ENCODE measurements around the gene MATR3.
A peak's percentile ranks its signal among the peaks of the same experiment; 100 is the strongest.
"Not testable (repeated sequence)": the region's sequence is repeated elsewhere in the genome, so short reads cannot be mapped to it uniquely, and the experiment has no call there.

MATR3 gene

DNA sequence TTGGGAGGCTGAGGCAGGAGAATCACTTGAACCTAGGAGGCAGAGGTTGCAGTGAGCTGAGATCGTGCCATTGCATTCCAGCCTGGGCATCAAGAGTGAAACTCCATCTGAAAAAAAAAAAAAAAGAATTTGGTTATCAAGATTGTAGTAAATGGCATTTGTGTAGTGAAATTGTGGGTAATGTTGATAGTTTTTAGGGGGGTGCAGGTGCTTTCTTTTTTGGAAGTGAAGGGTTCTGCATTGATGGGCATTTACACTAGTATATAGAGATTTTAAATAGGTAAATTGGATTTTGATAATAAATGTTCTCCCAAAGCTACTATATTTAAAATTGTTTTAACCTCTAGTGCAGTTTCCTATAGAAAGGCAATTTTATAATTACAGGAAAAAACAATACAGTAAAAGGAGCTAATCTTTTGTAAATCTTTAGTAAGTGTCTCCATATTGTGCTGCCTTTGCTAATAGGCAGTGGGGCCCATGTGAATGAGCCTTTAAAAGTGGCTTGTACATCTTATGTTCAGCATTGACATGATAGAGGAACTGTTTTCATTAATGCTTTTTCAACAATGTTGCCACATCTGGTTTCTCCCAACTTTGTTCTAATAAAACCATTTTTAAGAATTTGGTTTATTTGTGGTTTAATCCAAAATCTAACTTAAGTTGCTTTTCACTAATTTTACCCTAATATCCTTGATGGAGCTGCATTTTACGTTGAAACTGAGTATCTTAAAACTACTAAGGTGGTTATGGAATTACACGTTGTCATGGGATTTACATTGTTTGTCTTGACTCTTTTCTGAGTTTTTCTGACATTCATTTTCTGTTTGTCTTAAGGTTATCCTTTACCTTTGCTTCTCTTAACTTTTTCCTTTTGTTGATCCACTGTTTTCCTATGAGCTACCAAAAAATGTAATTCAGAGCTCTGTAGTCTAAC, 11.1 kb downstream of the MATR3 start:
- no peak for TF ChIP-seq POLR2A (IDR thresholded peaks at IDR 0.05; ENCODE audit: low read depth, low read length)
- no peak for TF ChIP-seq POLR2AphosphoS5 (IDR thresholded peaks at IDR 0.05; ENCODE audit: low read depth, low read length)
- TF ChIP-seq TAF1 (IDR thresholded peaks at IDR 0.05; ENCODE audit: borderline replicate concordance, low read depth, low read length), result no peak
- FAIRE-seq (no peak), DNase-seq (ENCODE audit: insufficient read length) (no peak)

DNA sequence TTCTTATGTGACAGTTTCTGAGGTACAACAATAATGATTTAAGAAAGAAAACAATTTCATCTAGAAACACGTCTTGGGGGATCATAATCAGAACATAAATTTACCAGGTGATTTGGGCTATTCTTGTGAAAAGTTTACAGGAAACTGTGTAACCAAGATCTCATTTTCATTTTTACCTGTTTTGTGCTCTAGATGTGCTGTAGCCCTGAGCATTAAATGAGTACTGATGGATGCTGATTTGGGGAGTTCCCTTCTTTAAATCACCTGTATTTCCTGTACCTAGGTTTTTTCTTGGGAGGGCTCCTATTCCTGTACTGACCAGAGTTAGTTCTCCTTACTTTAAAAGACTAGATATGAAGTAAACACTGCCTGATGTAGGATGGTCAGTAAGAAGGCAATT, 12.7 kb downstream of the MATR3 start:
- FAIRE-seq (no peak), DNase-seq (ENCODE audit: insufficient read length) (no peak)
- TF ChIP-seq POLR2A (IDR thresholded peaks at IDR 0.05; ENCODE audit: low read depth, low read length) (no peak), TAF1 (IDR thresholded peaks at IDR 0.05; ENCODE audit: borderline replicate concordance, low read depth, low read length) (no peak), POLR2AphosphoS5 (IDR thresholded peaks at IDR 0.05; ENCODE audit: low read depth, low read length) (no peak)

DNA sequence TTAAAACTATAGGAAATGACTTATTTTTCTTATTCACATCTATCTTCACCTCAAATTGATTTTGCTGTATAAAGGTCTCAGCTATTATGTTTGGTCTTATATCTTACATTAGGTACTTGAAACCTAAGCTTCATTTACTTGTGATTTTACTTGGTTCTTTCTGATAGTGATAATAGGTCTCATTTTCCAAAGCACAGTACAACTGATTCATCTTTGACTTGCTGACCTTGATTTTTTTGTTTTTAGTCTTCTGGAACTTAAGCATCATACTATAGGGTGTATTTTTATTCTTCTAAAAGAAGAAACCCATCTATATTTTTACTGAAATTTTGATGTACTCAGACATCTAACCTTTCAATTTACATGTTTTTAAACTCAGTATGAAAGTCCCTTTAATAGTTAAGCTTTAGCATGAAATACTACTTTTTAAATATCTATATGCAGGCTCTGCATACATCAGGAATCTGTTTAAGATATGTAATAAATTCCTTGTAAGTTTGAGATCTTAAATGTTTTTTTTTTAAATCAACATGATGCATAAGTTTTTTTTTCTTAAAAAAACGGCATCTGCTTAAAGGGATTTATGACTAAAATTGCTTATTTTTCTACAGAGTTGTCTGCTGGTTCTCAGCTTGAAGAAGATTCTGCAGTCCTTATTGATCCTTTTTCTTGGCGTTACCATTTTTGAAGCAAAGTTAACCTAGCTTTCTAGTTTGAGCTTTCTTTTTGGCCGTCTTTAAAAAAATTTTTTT, 13.3 kb downstream of the MATR3 start:
- FAIRE-seq, result peak; percentile 73
- TF ChIP-seq POLR2A (IDR thresholded peaks at IDR 0.05; ENCODE audit: low read depth, low read length) (no peak), TAF1 (IDR thresholded peaks at IDR 0.05; ENCODE audit: borderline replicate concordance, low read depth, low read length) (no peak), POLR2AphosphoS5 (IDR thresholded peaks at IDR 0.05; ENCODE audit: low read depth, low read length) (no peak)
- no peak for DNase-seq (ENCODE audit: insufficient read length)

DNA sequence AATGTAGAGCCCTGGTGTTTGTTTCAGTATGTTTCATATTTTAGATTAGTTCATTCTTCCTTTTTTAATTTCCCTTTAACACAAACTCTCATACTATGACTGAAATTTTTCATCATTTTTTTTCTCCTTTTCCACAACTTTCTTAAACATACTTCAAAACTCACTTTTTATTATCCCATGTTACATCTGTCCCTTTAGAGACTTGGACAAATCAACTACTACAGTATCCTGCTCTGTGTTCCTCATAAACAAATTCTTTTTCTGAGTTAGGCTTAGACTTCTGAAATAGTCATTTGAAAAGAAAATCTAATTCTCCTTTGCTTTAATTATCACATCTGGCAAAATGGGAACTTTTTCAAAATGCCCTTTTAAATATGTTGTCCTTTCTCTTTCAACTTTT, 15.3 kb downstream of the MATR3 start:
- DNase-seq (ENCODE audit: insufficient read length) (no peak), FAIRE-seq (no peak)
- TF ChIP-seq TAF1 (IDR thresholded peaks at IDR 0.05; ENCODE audit: borderline replicate concordance, low read depth, low read length) (no peak), POLR2AphosphoS5 (IDR thresholded peaks at IDR 0.05; ENCODE audit: low read depth, low read length) (no peak), POLR2A (IDR thresholded peaks at IDR 0.05; ENCODE audit: low read depth, low read length) (no peak)

DNA sequence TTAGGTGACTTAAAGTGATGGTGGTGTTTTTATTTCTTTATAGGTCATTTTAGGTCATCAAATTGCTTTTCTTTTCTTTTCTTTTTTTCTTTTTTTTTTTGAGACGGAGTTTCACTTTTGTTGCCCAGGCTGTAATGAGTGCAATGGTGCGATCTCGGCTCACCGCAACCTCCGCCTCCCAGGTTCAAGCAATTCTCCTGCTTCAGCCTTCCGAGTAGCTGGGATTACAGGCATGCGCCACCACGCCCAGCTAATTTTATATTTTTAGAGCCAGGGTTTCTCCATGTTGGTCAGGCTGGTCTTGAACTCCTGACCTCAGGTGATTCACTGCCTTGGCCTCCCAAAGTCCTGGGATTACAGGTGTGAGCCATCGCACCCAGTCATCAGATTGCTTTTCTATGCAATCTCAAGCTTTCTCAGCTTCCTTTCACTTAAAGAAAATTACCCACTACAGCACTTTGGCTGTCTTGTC, 17.2 kb downstream of the MATR3 start:
- not testable (repeated sequence) for FAIRE-seq

DNA sequence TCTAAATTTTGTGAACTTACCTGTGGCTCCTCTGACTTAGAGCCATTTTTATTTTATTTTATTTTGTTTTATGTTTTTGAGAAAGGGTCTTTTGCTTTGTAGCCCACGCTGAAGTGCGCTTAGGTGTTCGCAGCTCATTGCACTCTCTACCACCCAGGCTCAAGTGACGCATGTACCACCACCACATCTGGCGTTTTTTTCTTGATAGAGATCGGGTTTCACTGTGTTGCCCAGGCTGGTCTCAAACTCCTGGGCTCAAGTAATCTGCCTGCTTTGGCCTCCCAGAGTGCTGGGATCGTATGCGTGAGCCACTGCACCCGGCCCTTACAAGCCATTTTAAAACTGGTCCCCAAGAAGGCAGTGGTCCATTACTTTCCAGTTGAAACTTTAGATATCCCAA, 18.5 kb downstream of the MATR3 start:
- FAIRE-seq (no peak), DNase-seq (ENCODE audit: insufficient read length) (no peak)
- no peak for TF ChIP-seq TAF1 (IDR thresholded peaks at IDR 0.05; ENCODE audit: borderline replicate concordance, low read depth, low read length)
- no peak for TF ChIP-seq POLR2AphosphoS5 (IDR thresholded peaks at IDR 0.05; ENCODE audit: low read depth, low read length)
- TF ChIP-seq POLR2A (IDR thresholded peaks at IDR 0.05; ENCODE audit: low read depth, low read length), result no peak

More for the DNA sequence above, 17.2 kb downstream of the MATR3 start:
- not testable (repeated sequence) for DNase-seq (ENCODE audit: insufficient read length)

DNA sequence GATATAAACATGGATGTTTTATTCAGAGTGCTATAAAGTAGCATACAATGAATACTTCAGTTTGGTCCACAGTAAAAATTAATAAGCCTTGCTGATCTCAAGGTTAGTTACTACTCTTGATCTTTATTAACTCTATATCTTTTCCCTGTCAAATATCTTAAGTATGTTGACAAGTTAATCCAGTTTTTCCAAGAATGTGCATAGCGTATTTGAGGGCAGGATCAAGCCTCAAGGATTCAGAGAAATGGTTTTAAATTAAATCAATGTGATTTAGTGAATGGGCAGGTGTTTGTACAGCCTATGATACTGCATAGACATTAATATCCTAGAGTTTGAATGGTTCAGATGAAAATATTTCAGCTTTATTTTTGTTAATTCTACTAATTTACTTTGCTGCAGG, 20.7 kb downstream of the MATR3 start:
- no peak for DNase-seq (ENCODE audit: insufficient read length)
- TF ChIP-seq TAF1 (IDR thresholded peaks at IDR 0.05; ENCODE audit: borderline replicate concordance, low read depth, low read length) (no peak), POLR2AphosphoS5 (IDR thresholded peaks at IDR 0.05; ENCODE audit: low read depth, low read length) (no peak), POLR2A (IDR thresholded peaks at IDR 0.05; ENCODE audit: low read depth, low read length) (no peak)
- FAIRE-seq, result no peak

DNA sequence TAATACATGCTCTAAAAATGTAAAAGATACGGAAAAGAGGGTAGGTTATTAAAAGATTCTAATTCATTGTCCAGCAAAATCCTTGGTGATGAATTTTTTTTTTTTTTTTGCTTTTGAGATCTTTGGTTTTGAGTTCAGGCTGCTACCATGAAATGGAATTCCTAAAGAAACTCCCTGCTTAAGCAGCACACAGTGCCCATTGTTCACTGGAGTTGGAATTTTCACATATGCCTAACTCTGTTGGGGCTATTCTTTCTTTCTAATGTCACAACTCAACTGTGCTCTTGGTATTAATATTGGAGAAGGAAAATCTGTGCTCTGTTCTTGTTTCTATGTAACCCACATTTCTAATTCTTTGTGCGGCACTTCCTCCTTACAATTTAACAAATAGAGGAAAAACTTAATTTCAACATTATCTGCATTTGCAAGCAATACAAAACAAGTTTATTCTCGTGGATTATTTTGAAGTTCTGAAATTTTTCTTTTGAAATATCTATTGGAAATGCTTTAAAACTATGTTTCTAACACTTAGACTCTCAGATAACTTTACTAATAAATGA, 21.6 kb downstream of the MATR3 start:
- DNase-seq (ENCODE audit: insufficient read length) (no peak), FAIRE-seq (no peak)
- no peak for TF ChIP-seq TAF1 (IDR thresholded peaks at IDR 0.05; ENCODE audit: borderline replicate concordance, low read depth, low read length)
- TF ChIP-seq POLR2A (IDR thresholded peaks at IDR 0.05; ENCODE audit: low read depth, low read length), result no peak
- no peak for TF ChIP-seq POLR2AphosphoS5 (IDR thresholded peaks at IDR 0.05; ENCODE audit: low read depth, low read length)

DNA sequence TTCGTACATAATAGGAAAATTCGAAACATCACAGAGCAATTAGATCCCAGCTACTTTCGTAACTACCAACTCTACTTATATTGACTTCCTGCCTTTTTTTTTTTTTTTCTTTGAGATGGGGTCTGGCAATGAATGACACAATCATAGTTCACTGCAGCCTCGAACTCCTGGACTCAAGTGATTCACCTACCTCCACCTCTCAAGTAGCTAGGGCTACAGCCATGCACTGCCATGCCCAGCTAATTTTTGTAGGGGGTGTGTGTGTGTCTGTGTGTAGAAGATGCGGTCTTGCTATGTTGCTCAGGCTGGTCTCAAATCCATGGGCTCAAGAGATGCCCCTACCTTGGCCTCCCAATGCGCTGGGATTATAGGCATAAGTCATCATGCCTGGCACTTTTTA, 42.3 kb downstream of the MATR3 start:
- FAIRE-seq (no peak), DNase-seq (ENCODE audit: insufficient read length) (no peak)
- no peak; the same call in 1 of the 2 replicates for TF ChIP-seq POLR2AphosphoS5 (IDR thresholded peaks at IDR 0.05; ENCODE audit: low read depth, low read length)
- TF ChIP-seq POLR2A (IDR thresholded peaks at IDR 0.05; ENCODE audit: low read depth, low read length), result no peak
- no peak for TF ChIP-seq TAF1 (IDR thresholded peaks at IDR 0.05; ENCODE audit: borderline replicate concordance, low read depth, low read length)

DNA sequence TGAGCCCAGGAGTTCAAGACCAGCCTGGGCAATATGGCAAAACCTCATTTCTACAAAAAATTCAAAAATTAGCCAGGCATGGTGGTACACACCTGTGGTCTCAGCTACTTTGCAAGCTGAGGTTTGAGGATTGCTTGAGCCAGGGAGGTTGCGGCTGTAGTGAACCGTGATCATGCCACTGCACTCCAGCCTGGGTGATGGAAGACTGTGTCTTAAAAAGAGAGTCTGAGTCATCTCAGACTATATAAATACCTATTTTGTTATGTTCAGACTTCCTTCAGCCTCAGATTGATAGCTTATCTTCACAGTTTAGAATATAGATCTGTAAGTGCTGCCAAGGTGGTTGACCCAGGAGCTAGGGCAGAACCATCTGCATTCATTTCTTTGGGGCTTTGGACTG, 46.5 kb downstream of the MATR3 start:
- no peak for TF ChIP-seq POLR2AphosphoS5 (IDR thresholded peaks at IDR 0.05; ENCODE audit: low read depth, low read length)
- TF ChIP-seq TAF1 (IDR thresholded peaks at IDR 0.05; ENCODE audit: borderline replicate concordance, low read depth, low read length), result no peak
- TF ChIP-seq POLR2A (IDR thresholded peaks at IDR 0.05; ENCODE audit: low read depth, low read length), result no peak
- FAIRE-seq (no peak), DNase-seq (ENCODE audit: insufficient read length) (no peak)

DNA sequence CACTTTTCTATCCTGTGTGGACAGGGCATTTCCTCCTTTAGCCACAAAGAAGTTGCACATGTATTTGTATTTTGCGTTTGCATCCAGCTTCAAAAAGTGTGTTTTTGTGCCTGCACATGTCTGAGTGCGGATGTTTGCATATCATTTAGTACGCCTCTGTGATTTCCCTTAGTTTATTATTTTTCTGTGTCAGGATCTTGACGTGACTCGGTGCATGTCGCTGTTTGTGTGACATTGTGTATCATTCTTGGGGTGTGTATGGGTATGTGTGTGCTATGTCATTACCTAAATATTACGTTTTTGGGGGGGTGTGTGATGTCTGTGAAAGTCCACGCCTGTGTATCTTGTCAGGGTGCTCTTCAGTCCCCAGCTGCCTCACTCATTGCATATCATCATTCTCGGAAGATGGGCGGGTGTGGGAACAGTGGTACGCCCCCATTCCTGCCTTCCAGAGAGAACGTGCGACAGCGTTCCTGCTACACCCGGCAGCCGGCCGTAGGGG, 47.7 kb downstream of the MATR3 start:
- TF ChIP-seq TAF1 (IDR thresholded peaks at IDR 0.05; ENCODE audit: borderline replicate concordance, low read depth, low read length) (no peak), POLR2AphosphoS5 (IDR thresholded peaks at IDR 0.05; ENCODE audit: low read depth, low read length) (no peak), POLR2A (IDR thresholded peaks at IDR 0.05; ENCODE audit: low read depth, low read length) (no peak)
- DNase-seq (ENCODE audit: insufficient read length) (no peak), FAIRE-seq (no peak)

Data from GM12892 (cell line).